Duodenal mucosa (tissue), 2 donors: ENCODE results near the gene NTN1.

ENCODE experiments used
- H3K27ac ChIP-seq: one replicate; pipeline ENCODE4 v1.7.0; 2013; ENCODE audit warnings: low read depth, low read length
- H3K27me3 ChIP-seq, 2 donors: one replicate each; pipeline ENCODE4 v1.7.0; 2013; ENCODE audit warnings: low read length in 2 of 2, control low read depth in 1 of 2; ENCODE audit not compliant: insufficient read depth in 2 of 2, control insufficient read depth in 1 of 2
- H3K36me3 ChIP-seq, 2 donors: one replicate each; pipeline ENCODE4 v1.7.0; 2013; ENCODE audit warnings: low read length in 2 of 2, control low read depth in 1 of 2; ENCODE audit not compliant: insufficient read depth in 2 of 2, control insufficient read depth in 1 of 2
- H3K4me1 ChIP-seq, 2 donors: one replicate each; pipeline ENCODE4 v1.7.0; 2013; ENCODE audit warnings: low read length in 2 of 2, control low read depth in 1 of 2; ENCODE audit not compliant: insufficient read depth in 2 of 2, control insufficient read depth in 1 of 2
- H3K4me3 ChIP-seq, 2 donors: one replicate each; pipeline ENCODE4 v1.7.0; 2013; ENCODE audit warnings: low read length in 2 of 2, low read depth in 1 of 2
- H3K9ac ChIP-seq, 2 donors: one replicate each; pipeline ENCODE4 v1.7.0; 2013; ENCODE audit warnings: low read length in 2 of 2, low read depth in 1 of 2
- H3K9me3 ChIP-seq, 2 donors: one replicate each; pipeline ENCODE4 v1.7.0; 2013; ENCODE audit warnings: low read length in 2 of 2, control low read depth in 1 of 2; ENCODE audit not compliant: control insufficient read depth in 1 of 2

Gene NTN1

DNA sequence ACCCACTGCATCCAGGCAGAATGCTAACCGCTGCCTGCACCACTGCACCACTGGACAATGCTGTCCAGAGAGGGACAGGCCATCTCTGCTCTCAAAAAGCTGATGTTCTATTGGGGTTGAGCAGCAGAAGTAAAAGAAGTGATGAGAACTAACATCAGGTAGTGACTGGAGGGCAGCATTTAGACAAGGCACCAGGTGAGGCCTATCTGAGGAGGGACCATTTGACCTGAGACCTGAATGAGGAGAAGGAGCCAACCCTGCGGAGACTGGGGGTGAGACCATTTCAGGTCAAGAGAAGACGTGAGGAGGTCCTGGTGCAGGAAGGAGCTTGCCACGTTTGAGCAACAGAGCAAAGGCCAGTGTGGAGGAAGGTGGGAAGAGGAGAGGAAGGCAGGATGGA is 34.0 kb downstream of the NTN1 start:
- no peak overlapping the region for H3K9ac ChIP-seq
- H3K36me3 ChIP-seq: no peaks in the 10 kb centered on the region
- H3K4me1 ChIP-seq: no peaks in the 10 kb centered on the region
- H3K4me3 ChIP-seq: no peak overlapping the region
- H3K9me3 ChIP-seq: no peaks in the 10 kb centered on the region
- H3K27me3 ChIP-seq: no peaks in the 10 kb centered on the region
- no peak overlapping the region for H3K27ac ChIP-seq

DNA sequence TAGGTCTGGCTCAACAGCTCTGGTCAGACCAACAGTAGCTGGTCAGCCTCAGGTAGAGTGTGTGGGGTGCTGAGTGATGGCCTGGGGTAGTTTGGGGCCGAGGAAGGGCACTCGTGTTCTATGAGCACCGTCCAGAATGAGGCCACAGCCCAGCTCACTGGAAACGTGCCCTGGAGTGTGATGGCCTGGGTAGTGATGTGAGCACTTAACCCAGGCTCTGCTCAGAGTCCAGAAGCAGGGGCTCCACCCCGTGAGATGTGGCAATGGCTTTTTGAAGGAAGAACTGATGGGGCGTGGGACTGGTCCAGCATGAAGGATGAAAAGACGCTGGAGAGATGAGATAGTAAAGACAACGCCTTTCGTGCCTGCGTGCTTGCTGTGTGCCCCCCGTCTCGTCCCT is 35.3 kb downstream of the NTN1 start:
- no peaks in the 10 kb centered on the region for H3K9me3 ChIP-seq
- H3K36me3 ChIP-seq: no peaks in the 10 kb centered on the region
- no peak overlapping the region for H3K27ac ChIP-seq
- no peaks in the 10 kb centered on the region for H3K27me3 ChIP-seq
- H3K4me3 ChIP-seq: no peak overlapping the region
- no peaks in the 10 kb centered on the region for H3K4me1 ChIP-seq
- H3K9ac ChIP-seq: no peak overlapping the region

DNA sequence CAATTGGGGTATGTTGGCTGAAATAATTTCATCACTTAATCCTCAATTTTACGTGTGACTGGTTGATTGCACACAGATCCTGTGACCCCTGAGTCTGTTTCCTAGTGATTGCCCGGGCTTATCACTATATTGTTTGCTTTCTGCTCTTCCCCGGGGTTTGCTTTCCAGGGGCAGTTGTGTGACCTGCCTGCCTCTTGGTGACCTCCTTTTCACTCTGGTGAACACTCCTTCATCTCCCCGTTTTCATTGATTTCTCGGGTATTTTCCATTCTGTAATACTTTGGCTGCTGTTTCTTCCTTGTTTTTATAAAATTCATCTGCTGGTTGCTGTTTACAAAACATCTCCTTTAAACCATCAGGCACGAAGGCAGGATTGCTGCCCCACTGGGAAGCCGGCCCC is 36.0 kb downstream of the NTN1 start:
- no peak overlapping the region for H3K27ac ChIP-seq

DNA sequence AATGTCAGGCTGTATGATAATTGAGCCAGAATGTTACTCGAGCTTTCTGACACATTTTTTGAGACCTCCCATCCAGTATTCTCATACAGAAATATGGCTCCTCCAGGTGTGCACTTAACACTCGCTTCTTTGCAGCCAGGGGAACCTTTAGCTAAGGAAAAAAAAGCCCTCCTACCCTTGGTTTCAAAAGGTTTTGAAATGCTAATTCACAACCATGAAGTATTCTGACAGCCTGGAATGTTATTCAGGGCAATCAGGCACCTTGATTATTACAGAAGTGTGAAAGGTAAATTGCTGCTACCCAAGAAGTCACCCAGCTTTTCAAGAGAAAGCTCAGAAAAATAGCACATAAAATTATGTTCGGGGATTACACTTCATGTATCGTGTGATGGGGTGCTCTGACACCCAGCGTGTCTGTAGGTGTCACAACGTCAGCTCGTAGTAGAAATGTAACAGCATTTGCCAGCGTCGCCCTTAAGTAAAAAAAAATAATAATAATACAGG is 41.1 kb downstream of the NTN1 start:
- no peaks in the 10 kb centered on the region for H3K4me1 ChIP-seq
- H3K27ac ChIP-seq: no peak overlapping the region
- no peak overlapping the region for H3K9ac ChIP-seq
- H3K36me3 ChIP-seq: no peaks in the 10 kb centered on the region
- H3K9me3 ChIP-seq: no peaks in the 10 kb centered on the region
- no peak overlapping the region for H3K4me3 ChIP-seq
- no peaks in the 10 kb centered on the region for H3K27me3 ChIP-seq

More for the DNA sequence above, 36.0 kb downstream of the NTN1 start:
- Histone ChIP-seq H3K36me3 (no peaks in the 10 kb centered on the region), H3K4me3 (no peak overlapping the region), H3K9ac (no peak overlapping the region), H3K9me3 (no peaks in the 10 kb centered on the region), H3K4me1 (no peaks in the 10 kb centered on the region), H3K27me3 (no peaks in the 10 kb centered on the region)

DNA sequence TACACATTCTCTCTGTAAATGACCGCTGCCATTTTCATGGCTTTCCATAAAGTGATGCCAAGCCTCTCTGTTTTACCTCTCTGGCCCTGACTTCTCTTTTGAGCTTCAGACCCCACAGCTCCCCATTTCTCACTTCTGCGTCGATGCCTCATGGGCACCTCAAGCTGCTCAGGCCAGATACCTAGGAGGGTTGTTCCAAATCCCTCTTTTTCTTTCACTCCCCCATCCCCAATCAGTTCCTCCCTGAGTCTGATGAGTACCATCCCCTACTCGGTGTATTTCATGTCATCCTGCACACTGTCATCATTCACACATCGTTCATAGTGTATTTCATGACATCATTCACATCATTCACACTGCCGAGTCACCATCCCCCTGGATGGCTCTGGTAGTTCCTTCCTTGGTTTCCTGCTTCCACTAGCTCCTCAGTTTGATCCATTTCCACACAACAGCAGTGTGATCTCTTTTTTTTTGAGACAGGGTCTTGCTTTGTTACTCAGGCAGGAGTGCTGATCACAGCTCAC is 43.1 kb downstream of the NTN1 start:
- no peaks in the 10 kb centered on the region for H3K4me1 ChIP-seq
- H3K4me3 ChIP-seq: no peak overlapping the region
- H3K27ac ChIP-seq: no peak overlapping the region
- H3K36me3 ChIP-seq: no peaks in the 10 kb centered on the region
- H3K9me3 ChIP-seq: no peaks in the 10 kb centered on the region
- no peaks in the 10 kb centered on the region for H3K27me3 ChIP-seq
- no peak overlapping the region for H3K9ac ChIP-seq

DNA sequence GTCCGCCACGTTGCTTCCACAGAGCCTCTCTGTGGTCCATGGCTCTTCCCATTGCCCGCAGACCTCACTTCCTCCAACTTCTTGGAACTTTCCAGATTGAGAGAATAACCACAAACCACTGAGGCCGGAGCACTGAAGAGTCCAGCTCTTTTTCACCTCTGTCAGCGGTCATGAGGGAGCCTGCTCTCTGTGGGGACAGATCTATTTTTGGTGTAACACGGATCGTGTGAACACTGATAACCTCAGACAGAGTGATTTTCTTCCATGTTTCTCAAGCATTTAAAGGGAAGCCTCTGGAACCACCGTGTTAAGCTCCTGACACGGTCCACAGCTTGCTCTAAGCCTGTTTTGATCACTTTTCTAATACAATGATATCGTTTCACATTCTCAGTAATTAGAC is 49.7 kb downstream of the NTN1 start:
- Histone ChIP-seq H3K4me3 (no peak overlapping the region), H3K36me3 (no peaks in the 10 kb centered on the region), H3K27me3 (no peaks in the 10 kb centered on the region), H3K27ac (no peak overlapping the region), H3K9ac (no peak overlapping the region), H3K4me1 (peaks cover 5 to 8% of the 10 kb centered on the region in 2 donors), H3K9me3 (no peaks in the 10 kb centered on the region)

DNA sequence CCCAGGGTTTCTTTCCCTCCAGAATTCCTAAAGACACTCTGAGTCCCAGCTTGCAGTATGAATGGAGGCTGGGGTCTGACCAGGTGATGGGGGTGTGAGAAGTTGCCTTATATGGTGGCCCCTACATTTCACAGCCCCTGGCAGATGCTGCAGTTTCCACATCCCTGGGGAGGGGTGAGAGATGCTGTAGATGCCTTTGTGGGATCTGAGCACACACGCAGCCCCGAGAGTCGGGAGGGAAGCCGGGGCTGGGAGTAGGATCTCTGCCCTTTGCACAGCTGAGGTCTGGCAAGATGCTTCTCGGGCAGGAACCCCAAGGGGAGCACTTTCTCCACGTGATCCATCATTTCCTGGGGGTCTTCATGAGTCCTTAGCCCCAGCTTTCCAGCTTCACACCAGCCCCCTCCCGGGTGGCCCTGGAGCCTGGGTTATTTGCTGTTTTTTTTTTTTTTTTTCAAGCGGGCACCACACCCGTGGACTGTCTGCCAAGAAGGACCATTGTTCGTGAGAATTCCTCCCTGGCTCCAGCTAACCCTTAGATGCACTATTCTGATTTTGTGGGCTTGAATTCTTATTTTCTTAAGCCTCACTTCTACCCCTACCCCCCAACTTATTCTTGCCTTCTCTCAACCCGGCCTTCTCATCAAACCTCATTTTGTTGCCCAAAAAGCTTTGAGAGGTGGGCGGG is 50.6 kb downstream of the NTN1 start:
- Histone ChIP-seq H3K4me3 (no peak overlapping the region), H3K4me1 (peaks cover 5 to 8% of the 10 kb centered on the region in 2 donors)

DNA sequence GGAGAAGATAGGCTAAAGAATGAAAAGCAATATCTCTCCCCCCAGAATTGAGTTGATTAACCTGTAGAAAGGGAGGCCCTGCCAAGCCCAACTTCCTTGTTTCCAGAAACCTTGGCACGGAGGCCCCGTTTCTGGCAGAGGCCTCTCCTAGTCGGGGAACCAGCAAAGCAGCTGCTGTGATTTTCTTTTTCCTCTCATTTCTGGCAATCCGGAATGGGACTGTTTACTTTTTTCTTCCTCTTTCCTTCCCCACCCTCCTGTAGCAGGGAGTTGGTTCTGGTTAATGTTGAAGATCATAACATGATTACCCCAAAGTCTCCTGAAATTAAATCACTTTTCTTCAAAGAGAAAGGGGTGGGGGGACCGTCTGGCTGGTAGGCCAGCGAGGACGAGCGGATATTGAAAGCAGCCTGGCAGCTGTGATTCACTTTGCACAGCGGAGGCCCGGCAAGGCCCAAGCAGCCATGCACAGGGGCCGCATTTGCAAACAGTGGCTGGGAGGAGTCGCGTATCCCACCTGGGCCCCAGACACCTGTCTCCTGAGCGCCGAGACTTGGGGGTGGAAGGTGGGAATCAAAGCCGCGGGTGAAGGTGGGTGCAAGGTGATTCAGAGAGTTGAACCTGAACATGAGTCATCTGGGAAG is 51.5 kb downstream of the NTN1 start:
- H3K9me3 ChIP-seq: no peaks in the 10 kb centered on the region
- no peak overlapping the region for H3K9ac ChIP-seq
- H3K4me3 ChIP-seq: no peak overlapping the region
- peaks cover 5 to 8% of the 10 kb centered on the region in 2 donors for H3K4me1 ChIP-seq
- H3K27ac ChIP-seq: no peak overlapping the region
- no peaks in the 10 kb centered on the region for H3K36me3 ChIP-seq
- no peaks in the 10 kb centered on the region for H3K27me3 ChIP-seq

More for the DNA sequence above, 50.6 kb downstream of the NTN1 start:
- Histone ChIP-seq H3K27me3 (no peaks in the 10 kb centered on the region), H3K9ac (no peak overlapping the region), H3K9me3 (no peaks in the 10 kb centered on the region), H3K36me3 (no peaks in the 10 kb centered on the region), H3K27ac (no peak overlapping the region)

DNA sequence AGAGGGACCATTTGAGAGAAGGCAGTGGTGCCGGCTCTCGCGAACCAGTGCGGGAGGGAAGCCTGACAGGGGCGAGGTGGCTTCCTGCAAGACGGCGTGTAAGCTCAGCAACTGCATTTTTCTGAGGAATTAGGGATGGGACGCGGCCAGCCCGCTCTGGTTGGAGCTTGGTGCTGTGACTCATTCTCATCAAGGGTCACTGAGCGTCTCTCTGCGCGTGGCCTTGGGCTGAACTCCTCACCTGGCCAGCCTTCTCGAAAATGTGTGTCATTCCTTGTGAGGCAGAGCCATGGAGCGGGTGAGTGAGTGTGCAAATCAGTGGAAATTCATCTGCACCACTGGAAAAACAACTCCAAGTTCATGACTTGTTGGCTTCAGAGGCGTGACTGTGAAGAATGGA is 52.8 kb downstream of the NTN1 start:
- Histone ChIP-seq H3K27me3 (no peaks in the 10 kb centered on the region), H3K36me3 (no peaks in the 10 kb centered on the region), H3K4me3 (no peak overlapping the region), H3K27ac (no peak overlapping the region), H3K4me1 (peaks cover 5 to 8% of the 10 kb centered on the region in 2 donors), H3K9ac (no peak overlapping the region), H3K9me3 (no peaks in the 10 kb centered on the region)

DNA sequence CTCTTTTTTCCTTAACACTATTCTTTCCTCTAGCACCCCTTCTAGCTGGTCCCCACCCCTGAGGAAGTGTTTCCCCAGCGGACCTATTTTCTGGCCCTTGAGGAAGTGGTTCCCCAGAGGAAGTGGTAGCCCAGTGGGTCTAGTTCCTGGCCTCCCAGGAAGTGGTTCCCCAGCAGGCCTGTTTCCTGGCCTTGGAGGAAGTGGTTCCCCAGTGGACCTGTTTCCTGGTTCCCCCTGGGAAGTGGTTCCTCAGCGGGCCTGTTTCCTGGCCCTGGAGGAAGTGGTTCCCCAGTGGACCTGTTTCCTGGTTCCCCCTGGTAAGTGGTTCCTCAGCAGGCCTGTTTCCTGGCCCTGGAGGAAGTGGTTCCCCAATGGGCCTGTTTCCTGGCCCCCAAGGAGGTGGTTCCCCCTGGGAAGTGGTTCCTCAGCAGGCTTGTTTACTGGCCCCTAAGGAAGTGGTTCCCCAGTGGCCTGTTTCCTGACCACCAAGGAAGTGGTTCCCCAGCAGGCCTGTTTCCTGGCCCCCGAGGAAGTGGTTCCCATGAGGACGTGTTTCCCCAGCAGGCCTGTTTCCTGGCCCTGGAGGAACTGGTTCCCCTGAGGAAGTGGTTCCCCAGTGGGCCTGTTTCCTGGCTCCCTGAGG is 58.3 kb downstream of the NTN1 start:
- Histone ChIP-seq H3K9me3 (no peaks in the 10 kb centered on the region), H3K27ac (no peak overlapping the region), H3K4me3 (no peak overlapping the region), H3K4me1 (peaks cover 4 to 5% of the 10 kb centered on the region in 2 donors), H3K9ac (no peak overlapping the region), H3K27me3 (no peaks in the 10 kb centered on the region), H3K36me3 (no peaks in the 10 kb centered on the region)
